NCI-H187 (cell line): ENCODE results near the gene DPP6.
"Not testable (repeated sequence)": the region's sequence is repeated elsewhere in the genome, so short reads cannot be mapped to it uniquely, and the experiment has no call there.

ENCODE experiments used
- DNase-seq, 2 experiments: peaks; one replicate each; lab custom pipeline; 2025; lab: John Stamatoyannopoulos, UW

The DPP6 gene

GRCh38 chr7:154656618-154657017 is 604.4 kb downstream of the DPP6 start:
- no peak for DNase-seq

DNA sequence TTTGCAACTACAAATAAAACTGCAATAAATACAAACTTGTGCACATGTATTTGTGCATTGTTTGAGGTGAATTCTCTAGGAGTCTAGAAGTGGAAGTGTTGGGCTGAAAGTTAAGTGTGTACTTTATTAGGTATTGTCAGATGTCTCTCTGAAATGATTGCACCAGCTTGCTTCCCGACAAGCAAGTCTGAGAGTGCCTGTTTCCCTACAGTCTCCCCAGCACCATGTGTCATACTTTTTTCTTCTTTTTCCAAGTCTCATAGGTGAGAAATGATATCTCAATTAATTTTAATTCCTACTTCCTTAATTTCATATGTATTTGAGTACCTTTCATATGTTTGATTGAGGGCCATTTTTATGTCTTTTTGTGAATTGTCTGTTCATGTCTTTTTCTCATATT is 614.6 kb downstream of the DPP6 start:
- DNase-seq = no peak

DNA sequence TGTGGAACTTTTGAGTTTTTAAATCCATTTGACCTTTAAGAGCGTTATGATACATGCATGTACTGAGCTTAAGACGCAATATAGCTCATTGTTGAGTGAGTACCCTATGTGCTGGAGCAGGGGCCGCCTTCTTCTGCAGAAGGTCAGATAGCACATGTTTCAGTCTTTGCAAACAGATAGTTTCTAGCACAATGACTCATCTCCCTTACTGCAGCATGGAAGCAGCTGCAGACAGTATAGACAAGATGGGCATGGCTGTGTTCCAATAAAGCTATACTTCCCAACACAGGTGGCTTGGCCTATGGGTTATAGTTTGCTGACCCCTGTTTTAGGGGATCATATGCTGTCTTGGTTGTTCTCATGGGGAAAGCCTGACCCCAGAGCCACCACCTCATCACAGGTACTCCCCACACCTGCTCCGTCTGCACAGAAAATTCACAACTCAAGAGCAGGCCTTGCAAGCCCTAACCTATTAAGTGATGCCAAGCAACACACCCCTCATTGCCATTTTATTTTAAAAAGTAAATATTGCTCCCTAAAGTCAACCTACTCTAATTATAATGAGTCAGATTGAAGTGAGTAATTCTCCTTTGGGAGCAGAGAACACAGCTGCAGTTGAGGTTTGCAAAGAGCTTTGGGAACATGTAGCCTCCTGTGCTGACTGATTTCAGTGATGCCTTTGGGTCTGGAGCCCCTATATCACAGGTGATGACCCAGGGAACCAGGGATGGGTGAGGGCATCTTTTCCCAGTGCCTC is 620.6 kb downstream of the DPP6 start:
- DNase-seq = no peak

- DNase-seq = no peak
Measured at GRCh38 chr7:154674191-154674590, 622.0 kb downstream of the DPP6 start.

DNA sequence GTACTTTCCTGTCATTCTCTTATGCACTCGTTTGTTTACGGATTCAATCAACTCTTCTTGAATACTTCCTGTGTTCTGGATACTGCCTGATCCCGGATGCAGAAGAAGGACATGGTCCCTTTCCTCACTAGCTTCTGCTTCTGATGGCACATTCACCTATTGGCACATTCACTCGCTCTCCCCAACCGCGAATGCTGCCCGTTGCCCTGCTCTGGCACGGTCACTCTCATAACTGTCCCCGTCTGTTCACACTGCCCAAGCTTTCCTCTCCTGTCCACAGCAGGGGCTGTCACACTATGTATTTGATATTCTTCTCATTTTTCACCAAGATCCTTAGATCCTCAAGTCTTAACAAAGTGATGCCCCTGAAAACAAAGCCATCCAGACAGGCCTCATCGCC is 623.4 kb downstream of the DPP6 start:
- no peak for DNase-seq

- not testable (repeated sequence) for DNase-seq
Measured at GRCh38 chr7:154676033-154676421, 623.8 kb downstream of the DPP6 start.

DNA sequence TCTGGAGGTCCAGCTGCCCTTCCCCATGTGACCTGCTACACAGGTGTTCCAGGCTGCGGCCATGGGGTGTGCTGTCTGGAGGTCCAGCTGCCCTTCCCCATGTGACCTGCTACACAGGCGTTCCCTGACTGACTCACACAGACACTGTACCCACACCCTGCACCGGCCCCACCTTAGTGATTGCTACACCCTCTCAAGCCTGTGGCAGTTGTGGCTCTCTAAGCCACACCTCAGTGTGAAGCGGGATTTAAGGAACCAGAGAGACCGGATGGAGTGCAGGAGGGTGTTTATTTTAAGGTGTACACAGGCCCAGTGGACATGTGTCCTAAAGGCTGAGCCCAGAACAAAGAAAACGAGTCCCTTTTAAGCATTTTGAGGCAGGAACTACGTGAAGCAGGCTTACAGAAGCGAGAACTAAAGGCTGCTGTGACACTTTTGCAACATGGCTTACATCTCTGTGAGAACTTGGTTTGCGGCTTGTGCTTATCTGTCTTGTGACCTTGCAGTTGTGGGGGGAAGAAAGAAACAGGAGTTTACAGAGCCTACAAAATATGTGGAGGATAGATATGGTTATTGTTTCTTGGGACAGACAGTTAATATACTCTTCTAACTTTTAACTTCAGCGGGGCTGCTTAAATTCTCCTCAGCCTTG is 624.4 kb downstream of the DPP6 start:
- no peak for DNase-seq

DNA sequence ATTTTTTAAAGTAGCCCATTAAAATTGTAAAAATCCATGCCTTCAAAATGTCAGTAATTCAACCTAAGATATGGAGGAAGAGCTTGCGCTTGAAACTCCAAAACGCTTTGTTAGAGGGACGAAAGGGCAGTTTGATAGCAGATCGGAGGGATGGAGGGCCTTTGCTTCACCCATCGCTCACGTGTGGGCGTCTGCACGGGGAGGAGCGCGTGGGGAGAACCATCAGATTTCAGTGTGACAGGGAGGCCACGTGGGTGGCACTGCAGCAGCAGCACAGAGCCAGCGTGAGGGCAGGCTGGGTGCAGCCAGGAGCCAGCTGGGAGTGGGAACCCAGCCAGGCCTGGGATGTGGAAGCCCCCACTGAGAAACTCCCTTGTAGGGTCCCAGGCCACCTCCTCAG is 625.3 kb downstream of the DPP6 start:
- DNase-seq = no peak

- DNase-seq = not testable (repeated sequence)
Measured at GRCh38 chr7:154678001-154678550, 625.9 kb downstream of the DPP6 start.

GRCh38 chr7:154679379-154680053 is 627.3 kb downstream of the DPP6 start:
- DNase-seq = no peak

DNA sequence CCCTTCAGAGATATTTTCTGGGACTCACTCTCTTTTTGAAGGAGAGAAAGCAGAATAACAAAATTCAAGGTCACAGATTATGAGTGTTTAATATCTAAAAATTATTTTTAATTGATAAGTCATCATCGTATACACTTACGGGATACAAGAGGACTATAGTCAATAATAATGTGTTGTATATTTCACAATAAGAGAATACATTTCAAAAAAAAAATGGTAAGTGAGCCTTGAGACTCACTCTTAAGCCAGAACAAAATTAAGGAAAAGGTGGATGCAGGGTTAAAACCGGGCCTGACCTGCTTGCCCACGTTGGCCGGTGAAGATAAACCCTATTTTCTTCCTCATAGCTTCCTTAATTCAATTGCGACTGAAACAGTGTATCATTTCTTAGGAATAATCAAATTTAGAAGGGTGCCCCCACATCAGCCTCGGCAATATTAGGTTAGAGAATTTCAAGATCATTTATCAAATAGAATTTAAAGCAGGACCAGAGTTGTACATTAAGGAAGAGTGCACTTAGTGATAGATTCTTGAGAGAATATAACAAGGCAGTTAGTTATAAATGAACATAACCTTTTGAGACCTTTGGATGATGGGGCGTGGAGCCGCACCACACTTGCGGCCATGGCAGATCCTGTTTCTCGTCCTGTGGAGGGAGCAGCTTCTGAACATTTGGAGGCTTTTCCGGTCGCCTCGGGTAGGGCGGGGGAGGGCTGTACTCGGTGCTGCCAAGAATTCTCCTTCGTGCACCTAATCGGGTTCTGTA is 628.9 kb downstream of the DPP6 start:
- no peak for DNase-seq

- no peak for DNase-seq
Measured at GRCh38 chr7:154682003-154682402, 629.8 kb downstream of the DPP6 start.

DNA sequence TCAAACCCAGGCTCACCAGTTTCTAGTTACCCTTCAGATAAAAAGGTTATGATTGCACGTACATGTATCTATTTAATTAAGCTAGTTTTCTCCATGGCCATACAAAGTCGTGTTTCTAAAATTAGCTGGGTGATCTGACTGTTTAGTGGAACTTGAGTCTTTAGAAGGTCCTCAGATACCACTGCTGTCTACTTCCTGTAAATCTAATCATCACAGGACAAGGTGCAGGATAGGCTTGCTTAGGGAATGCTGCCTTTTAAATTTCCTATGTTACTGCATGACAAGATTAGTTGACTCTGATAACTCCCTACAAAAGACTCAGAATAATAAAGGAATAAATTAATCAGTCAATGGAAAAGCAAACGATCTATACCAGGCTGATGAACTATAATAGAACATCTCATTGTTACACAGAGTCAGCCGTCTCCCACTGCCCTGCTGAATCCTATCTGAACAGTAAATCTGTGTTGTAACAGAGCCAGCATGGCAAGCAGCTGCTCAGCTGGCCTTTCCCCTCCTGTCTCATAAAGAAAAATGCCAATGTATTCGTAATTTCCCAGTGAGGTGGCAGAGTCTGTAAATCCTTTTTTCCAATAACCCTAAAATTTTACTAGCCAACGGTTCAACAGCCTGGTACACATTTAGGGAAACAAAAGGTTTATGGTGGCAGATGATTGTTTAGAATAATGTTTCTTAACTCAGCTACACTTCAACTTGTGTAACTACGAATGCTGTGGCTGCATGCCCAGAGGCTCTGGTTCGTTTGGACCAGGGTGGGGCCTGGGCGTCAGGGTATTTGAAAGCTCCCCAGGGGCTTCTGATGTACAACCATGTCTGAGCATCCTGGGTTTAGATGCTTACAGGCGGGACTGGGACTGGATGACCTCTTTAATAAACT is 632.7 kb downstream of the DPP6 start:
- DNase-seq = no peak

- DNase-seq = no peak
Measured at GRCh38 chr7:154685564-154685901, 633.3 kb downstream of the DPP6 start.

- no peak for DNase-seq
Measured at GRCh38 chr7:154686305-154686704, 634.1 kb downstream of the DPP6 start.

GRCh38 chr7:154688952-154689351 is 636.8 kb downstream of the DPP6 start:
- no peak for DNase-seq

GRCh38 chr7:154690411-154690810 is 638.2 kb downstream of the DPP6 start:
- no peak for DNase-seq

DNA sequence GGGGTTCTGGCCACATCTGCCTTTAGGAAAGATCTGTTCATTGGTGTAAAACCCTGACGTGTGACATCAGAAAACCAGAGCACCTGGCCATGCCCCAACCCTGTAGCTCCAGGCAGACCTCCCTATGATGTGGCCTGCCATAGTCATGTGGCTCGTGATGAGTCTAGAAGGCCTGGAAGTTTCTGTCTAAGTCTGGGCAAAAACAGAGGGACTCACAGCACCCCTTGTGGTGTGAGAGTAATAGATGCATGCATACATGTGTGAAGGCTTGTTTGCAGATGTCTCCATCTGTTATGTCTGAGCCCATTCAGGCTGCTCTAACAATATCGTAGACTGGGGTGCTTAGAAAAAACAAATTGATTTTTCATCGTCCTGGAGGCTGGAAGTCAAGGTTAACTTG is 641.5 kb downstream of the DPP6 start:
- DNase-seq = no peak

GRCh38 chr7:154695836-154696235 is 643.6 kb downstream of the DPP6 start:
- no peak for DNase-seq

- no peak for DNase-seq
Measured at GRCh38 chr7:154696556-154696955, 644.4 kb downstream of the DPP6 start.

- DNase-seq = no peak
Measured at GRCh38 chr7:154698726-154699291, 646.6 kb downstream of the DPP6 start.
